ENCODE measurements around the gene DOCK6. TPM values are rescaled to one million over a fixed set of nuclear protein-coding genes. Genes with fewer than 3 reads are reported as not detected.

The DOCK6 gene
- total RNA-seq, 4 donors from 2014 or later: 19.7 to 94.0 (median 33.3) TPM

- TF ChIP-seq CTCF (IDR thresholded peaks at IDR 0.05) (peak in 4 of 6 experiments; percentile 36 to 62 (median 47)), POLR2A (IDR thresholded peaks at IDR 0.05) (no peak)
- H3K27ac ChIP-seq: no peak overlapping the region
- no peaks in the 10 kb centered on the region for H3K9me3 ChIP-seq
- peaks cover 0 to 4% (median 3%) of the 10 kb centered on the region in 3 donors for H3K4me1 ChIP-seq
- WGBS, 2 donors: 61 to 72% methylated on average over 7 of the region's 7 CpGs
- H3K27me3 ChIP-seq: peaks cover 0 to 7% (median 0%) of the 10 kb centered on the region in 4 donors
- no peak overlapping the region for H3K4me3 ChIP-seq
- intact Hi-C loops (cut with DNase I): no loop called here
- DNase-seq: no peak
- H3K36me3 ChIP-seq: no peaks in the 10 kb centered on the region
Observed at GRCh38 chr19:11288349-11288748, 26.0 kb upstream of the DOCK6 start.

- H3K4me1 ChIP-seq: peaks cover 0 to 3% (median 0%) of the 10 kb centered on the region in 3 donors
- intact Hi-C loops (cut with DNase I): no loop called here
- no peaks in the 10 kb centered on the region for H3K9me3 ChIP-seq
- DNase-seq: no peak
- H3K27ac ChIP-seq: no peak overlapping the region
- H3K27me3 ChIP-seq: peaks cover 0 to 16% (median 0%) of the 10 kb centered on the region in 4 donors
- no peak overlapping the region for H3K4me3 ChIP-seq
- 58 to 78% methylated on average over 4 to 6 of the region's 6 CpGs for whole genome bisulfite sequencing, 2 donors
- no peaks in the 10 kb centered on the region for H3K36me3 ChIP-seq
- TF ChIP-seq CTCF (IDR thresholded peaks at IDR 0.05) (peak in 1 of 6 experiments; percentile 19), POLR2A (IDR thresholded peaks at IDR 0.05) (no peak)
Observed at GRCh38 chr19:11286312-11286974, 24.1 kb upstream of the DOCK6 start.

- H3K4me3 ChIP-seq: no peak overlapping the region
- H3K27me3 ChIP-seq: peaks cover 0 to 21% (median 0%) of the 10 kb centered on the region in 4 donors
- WGBS, 2 donors: 25 to 32% methylated on average over 2 of the region's 6 CpGs
- H3K9me3 ChIP-seq: no peaks in the 10 kb centered on the region
- peaks cover 0 to 12% (median 0%) of the 10 kb centered on the region in 3 donors for H3K4me1 ChIP-seq
- intact Hi-C loops (cut with DNase I): no loop called here
- H3K36me3 ChIP-seq: no peaks in the 10 kb centered on the region
- TF ChIP-seq CTCF (IDR thresholded peaks at IDR 0.05) (no peak), POLR2A (IDR thresholded peaks at IDR 0.05) (no peak)
- H3K27ac ChIP-seq: no peak overlapping the region
- DNase-seq: no peak
Observed at GRCh38 chr19:11284515-11284914, 22.2 kb upstream of the DOCK6 start.

GRCh38 chr19:11281356-11282049, 19.2 kb upstream of the DOCK6 start:
- Histone ChIP-seq H3K36me3 (no peaks in the 10 kb centered on the region), H3K4me1 (peaks cover 0 to 12% (median 0%) of the 10 kb centered on the region in 3 donors), H3K27me3 (peaks cover 0 to 40% (median 0%) of the 10 kb centered on the region in 4 donors), H3K27ac (no peak overlapping the region), H3K9me3 (no peaks in the 10 kb centered on the region), H3K4me3 (no peak overlapping the region)
- 28 to 41% methylated on average over 9 to 10 of the region's 11 CpGs for WGBS, 2 donors
- no peak for TF ChIP-seq POLR2A (IDR thresholded peaks at IDR 0.05)
- no peak for TF ChIP-seq CTCF (IDR thresholded peaks at IDR 0.05)
- DNase-seq: no peak
- intact Hi-C loops (cut with DNase I): no loop called here
